Measurements from ENCODE around the gene TRIP6.
"Not testable (repeated sequence)": the region's sequence is repeated elsewhere in the genome, so short reads cannot be mapped to it uniquely, and the experiment has no call there.

The TRIP6 gene

GRCh38 chr7:100837099-100837836 is 29.9 kb upstream of the TRIP6 start:
- peak; percentile 83 for DNase-seq

DNA sequence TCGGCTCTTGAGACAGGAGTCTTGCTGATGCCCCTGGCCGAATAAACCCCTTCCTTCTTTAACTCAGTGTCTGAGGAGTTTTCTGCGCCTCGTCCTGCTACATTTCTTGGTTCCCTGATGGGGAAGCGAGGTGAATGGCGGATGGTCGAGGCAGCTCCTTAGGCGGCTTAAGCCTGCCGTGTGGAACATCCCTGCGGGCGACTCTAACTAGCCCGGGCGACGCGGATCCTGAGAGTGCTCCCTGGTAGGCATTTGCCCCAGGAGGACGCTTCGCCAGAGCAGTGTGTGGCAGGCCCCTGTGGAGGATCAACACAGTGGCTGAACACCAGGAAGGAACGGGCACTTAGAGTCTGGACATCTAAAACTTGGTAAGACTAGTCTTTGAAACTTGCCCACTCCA is 27.8 kb upstream of the TRIP6 start:
- DNase-seq = no peak

DNA sequence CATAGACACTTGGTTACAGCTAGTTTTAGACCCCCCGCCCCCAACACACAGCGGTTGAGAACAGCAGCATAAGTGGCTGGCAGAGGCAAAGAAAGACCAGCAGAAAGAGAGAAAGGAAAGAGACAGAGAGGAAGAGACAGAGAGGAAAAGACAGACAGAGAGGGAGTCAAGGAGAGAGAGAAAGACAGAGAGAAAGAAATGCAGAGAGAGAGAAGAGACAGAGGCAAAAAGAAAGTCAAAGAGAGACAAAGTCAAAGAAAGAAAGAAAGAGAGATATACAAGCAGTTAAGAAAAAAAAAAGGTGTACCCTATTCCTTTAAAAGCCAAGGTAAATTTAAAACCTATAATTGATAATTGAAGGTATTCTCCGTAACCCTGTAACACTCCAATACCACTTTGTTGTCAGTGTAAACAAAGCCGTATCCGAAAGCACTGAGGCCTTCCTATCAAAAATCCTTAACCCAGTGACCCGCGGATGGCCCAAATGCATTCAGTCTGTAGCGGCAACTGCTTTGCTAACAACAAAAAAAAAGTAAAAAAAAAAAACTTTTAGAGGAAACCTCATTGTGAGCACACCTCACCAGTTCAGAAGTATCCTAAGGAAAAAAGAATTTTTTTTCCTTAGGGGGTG is 26.6 kb upstream of the TRIP6 start:
- no peak for DNase-seq

GRCh38 chr7:100847360-100847759 is 19.8 kb upstream of the TRIP6 start:
- DNase-seq = no peak

GRCh38 chr7:100852048-100852872 is 14.9 kb upstream of the TRIP6 start, which contains the start of gene SLC12A9:
Gene SLC12A9, plus strand, starts transcription at chr7:100852713. Its CDS starts 1,485 bp downstream, at chr7:100854198.
- peak; percentile 89 for DNase-seq

GRCh38 chr7:100854146-100854895 is 12.9 kb upstream of the TRIP6 start:
- DNase-seq = no peak

- not testable (repeated sequence) for DNase-seq
Measured at GRCh38 chr7:100854899-100855298, 12.3 kb upstream of the TRIP6 start.

GRCh38 chr7:100855515-100855914 is 11.7 kb upstream of the TRIP6 start:
- DNase-seq = no peak

GRCh38 chr7:100856871-100857282 is 10.3 kb upstream of the TRIP6 start:
- DNase-seq = no peak

DNA sequence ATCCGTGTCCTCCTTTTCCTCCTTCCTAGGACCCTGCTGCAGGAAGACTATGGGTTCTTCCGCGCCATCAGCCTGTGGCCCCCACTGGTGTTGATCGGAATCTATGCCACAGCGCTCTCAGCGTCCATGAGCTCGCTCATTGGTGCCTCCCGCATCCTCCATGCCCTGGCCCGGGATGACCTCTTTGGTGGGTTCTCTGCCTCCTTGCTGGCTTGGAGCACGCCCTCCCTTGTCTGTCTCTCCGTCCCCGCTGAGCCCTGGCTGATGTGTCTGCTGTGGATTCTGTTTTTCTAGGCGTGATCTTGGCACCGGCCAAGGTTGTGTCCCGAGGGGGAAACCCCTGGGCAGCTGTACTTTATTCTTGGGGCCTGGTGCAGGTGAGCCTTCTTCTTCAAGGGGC is 7.3 kb upstream of the TRIP6 start:
- no peak for DNase-seq

- no peak for DNase-seq
Measured at GRCh38 chr7:100860702-100861615, 6.2 kb upstream of the TRIP6 start.

DNA sequence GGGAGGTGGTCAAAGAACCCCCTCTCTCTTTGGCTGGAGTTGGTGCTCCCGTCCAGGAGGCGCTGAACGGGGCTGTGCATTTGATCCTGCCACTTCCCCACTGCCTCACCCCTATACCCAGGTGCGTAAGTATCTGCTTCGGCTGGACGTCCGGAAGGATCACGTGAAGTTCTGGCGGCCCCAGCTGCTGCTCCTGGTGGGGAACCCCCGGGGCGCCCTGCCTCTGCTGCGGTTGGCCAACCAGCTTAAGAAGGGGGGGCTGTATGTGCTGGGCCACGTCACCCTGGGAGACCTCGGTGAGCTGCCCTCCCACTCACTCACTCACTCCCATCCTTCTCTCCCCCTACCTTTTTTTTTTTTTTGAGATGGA is 5.6 kb upstream of the TRIP6 start:
- DNase-seq = no peak

DNA sequence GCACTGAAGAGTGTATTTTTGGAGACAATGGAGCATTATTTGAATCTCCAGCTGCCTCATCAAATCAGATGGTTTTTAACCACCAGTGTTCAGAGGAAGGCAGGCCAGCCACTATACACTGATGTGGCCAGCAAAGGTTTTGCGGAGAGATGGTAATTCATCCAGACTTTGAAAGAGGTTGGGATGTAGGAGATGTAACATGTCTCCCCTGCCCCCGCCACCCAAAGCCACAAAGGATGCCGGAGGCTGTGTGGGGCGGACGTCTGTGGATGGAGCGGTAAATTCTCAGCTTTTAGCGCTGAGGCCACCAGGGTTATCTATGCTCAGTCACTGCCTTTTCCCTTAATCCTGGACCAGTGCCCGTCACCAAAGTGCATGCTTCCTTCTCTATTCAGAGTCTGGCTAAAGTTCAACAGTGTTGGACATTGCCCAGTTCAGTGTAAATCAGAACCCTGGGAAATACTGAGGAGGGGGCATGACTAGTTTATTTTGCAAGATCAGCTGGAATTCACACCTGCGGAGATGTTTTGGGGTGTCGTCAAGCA is 3.7 kb upstream of the TRIP6 start:
- DNase-seq = no peak

- DNase-seq = no peak
Measured at GRCh38 chr7:100864263-100864845, 2.8 kb upstream of the TRIP6 start.

DNA sequence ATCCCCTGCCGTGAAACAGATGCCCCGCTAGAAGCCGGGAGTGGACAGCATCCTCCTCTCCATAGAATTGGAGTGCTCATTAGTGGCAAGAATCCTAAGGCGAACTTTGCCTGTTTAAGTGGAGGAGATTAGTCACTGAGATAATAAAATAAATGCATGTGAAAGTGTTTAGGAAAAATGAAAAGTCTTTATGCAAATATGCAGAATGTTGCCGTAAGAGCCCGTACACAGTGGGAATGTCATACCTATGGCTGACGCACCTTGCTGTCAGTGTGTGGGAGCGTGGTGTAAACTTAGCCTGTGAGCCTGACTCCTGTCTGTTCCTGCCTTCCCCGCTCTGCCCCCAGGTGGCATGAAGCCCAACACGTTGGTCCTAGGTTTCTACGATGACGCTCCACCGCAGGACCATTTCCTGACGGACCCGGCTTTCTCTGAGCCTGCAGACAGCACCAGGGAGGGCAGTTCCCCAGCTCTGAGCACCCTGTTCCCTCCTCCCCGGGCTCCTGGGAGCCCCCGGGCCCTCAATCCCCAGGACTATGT is 1.7 kb upstream of the TRIP6 start:
- DNase-seq = no peak

- peak; percentile 45 for DNase-seq
Measured at GRCh38 chr7:100865938-100866728, 1.1 kb upstream of the TRIP6 start.

GRCh38 chr7:100866729-100867039 is 503 bp upstream of the TRIP6 start:
- DNase-seq = no peak

DNA sequence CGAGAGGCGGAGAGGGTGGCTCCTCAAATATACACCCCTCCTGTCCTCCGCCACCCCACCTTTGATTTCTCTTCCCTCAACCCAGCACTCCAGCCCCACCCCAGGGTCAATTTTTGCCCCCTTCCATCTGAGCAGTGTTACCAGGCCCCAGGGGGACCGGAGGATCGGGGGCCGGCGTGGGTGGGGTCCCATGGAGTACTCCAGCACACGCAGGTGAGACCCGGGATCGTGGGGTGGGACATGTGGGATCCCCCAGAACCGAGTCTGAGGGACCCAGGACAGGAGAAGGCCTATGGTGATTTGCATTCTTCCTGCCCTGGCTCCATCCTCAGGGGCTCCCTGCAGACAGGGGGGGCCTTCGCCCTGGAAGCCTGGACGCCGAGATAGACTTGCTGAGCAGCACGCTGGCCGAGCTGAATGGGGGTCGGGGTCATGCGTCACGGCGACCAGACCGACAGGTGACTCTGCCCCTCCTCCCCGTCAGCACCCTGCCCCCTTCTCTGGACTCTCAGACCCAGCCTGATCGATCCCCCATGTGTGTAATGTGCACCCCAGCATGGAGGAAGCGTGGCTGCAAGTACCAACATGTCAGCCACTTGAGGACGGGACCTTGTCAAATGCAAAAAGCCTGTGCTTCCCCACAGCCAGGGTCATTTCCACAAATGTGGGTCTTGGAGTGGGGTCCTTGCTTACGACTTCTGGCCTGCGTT is 744 bp downstream of the TRIP6 start:
- no peak for DNase-seq

- DNase-seq = no peak
Measured at GRCh38 chr7:100873599-100874299, 6.6 kb downstream of the TRIP6 start.
